HG02973 (cell line): ENCODE measurements around the gene UBL4A.
"Not testable (repeated sequence)": the region's sequence is repeated elsewhere in the genome, so short reads cannot be mapped to it uniquely, and the experiment has no call there.

ENCODE experiments used
- ATAC-seq: cut with Tn5 transposase; IDR thresholded peaks from one replicate; pipeline ENCODE4 v1.9.1; 2021; ENCODE audit warnings: moderate library complexity; ENCODE audit not compliant: unreplicated experiment

UBL4A gene

DNA sequence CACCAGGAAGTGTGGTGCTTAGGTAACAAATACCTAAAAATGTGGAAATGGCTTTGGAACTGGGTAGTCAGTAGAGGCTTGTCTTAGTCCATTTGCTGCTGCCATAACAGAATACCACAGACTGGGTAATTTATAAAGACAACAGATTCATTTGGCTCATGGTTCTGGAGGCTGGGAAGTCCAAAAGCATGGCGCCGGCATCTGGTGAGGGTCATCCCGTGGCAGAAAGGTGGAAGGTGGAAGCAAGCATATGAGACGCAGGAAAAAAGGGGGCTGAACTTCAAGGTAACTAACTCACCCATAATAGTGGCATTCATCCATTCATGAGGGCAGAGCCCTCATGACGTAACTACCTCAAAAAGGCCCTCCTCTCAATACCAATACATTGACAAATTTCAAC, 23.0 kb upstream of the UBL4A start:
- no peak for ATAC-seq

DNA sequence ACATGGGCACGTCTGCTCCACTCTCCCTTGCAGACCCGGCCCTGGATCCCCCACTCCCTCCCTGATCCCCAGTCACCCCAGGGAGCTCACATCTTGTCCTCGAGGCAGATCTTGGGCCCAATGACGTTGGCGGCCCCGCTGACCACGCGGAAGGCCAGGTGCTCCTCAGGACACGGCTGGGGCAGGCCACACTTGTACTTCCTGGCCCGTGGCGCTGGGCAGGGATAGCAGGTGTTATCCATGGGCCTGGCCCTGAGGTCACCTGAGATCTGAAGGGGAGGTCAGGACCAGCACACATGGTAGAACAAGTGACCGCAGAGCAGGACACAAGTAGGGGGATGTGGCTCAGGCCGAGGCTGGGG, 21.9 kb upstream of the UBL4A start:
- no peak for ATAC-seq

DNA sequence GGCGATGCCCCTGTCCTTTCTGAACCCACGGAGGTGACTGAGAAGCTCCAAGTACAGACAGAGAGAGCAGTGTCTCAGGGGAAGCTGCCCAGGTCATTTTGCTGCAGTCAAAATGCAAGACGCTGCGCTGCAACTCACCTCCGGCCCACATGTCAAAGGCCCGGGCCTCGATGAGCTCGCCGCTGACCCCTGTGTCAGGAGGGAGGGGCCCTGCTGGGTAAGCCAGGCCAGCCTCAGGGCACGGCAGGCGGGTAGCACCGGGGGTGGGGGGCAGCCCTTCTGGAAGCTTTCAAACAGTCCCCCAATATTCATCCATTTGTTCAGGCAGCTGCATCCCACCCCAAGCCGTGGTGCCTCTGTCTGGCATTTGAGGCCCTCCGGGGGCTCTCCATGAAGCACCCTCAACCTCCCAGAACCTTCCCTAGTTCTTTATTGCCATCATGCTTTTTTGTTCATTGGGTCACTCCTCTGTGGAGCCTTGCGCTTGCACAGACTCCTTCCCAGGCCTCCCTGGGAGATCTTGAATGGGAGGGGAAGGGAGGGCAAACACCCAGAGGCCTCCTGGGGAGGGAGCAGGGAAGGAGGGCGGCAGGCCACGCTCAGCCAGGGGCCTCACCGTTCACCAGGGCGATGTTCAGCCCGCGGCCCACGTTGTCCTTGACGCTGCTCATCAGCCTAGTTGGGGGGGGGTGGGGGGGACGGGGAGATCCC, 21.4 kb upstream of the UBL4A start:
- ATAC-seq: no peak

DNA sequence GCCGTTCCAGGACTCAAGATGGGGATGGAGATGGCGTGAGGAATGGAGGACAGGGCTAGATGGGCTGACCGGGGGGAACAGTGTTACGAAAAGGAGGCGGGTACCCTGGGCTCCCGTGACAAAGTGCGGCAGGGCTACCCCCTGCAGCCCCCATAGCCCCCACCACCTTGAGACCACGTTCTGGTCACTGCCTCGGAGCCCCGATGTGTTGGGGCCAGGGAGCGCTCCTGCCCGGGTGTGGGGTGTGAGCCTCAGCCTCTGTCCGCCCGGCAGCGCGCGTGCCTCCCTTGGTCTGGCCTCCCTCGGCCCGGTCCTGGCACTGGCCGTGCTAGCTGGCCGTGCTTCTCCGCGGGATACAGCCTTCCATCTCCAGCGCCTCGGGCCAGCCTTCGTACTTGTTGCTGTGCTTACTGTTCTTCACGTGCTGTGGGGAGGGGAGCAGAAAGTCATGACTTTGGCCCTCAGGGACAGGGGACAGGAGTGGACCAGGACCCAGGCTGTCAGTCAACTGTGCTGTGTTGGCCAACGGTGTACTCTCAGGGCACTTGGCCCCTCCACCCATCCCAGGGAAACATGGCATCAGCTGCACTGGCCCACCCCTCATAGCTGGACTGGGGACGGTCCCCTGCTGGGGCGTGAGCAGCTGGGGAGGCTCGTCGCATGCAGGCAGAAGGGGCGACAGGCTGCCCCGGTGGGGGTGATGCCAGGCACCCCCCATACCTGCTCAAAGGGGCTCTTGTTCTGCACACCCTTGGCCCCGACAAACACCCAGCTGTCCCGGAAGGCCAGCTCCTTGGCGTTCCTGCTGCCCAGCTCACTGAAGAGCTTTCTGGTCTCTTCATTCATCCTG, 20.3 kb upstream of the UBL4A start:
- ATAC-seq: no peak

DNA sequence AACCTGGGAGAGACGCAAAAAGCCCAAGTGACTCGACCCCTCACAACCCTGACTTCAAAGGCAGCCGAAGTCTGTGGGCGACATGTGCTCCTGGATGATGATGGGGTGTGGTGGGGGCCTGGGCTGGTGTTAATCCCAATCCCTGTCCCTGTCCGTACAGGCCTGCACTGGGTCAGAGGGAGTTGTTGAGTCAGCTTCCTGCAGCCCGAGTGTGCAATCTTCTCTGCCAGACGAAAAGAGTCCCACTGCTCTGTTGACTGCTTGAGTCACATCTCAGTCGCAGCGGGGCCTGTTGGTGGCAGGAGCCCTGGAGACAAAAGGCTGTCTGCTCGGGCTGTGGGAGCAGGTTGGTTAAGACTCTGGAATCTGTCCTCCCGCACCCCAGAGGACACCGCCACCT, 19.3 kb upstream of the UBL4A start:
- no peak for ATAC-seq

DNA sequence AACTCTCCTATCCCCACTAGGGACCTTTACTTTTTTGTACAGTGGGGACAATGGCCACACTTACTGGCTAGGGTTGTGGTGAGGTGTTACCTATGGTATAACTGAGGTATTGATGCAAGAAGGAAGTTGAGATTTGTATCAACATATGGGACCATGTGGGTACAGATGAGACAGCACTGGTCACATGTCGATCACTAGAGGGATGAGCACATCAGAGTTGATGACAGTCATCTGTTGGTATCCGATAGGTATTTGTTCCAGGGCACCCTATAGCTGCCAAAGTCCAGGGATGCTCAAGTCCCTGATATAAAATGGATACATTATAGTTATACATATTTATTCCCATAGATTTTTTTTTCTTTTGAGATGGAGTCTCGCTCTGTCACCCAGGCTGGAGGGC, 16.6 kb upstream of the UBL4A start:
- ATAC-seq: no peak

DNA sequence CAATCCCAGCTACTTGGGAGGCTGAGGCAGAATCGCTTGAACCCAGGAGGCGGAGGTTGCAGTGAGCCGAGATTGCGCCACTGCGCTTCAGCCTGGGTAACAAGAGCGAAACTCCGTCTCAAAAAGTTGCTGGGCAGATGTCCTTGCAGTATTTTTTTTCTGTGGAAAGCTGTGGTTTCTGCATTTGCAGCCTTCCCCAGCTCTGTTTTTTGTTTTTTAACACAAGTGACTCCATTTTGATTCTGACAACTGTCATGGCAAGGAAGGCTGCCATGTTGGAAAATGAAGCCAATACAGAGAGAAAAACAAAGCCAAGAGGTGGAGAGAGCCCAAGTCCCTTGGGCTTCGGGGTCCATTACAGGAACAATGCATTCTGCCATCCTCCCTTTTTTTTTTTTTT, 15.7 kb upstream of the UBL4A start:
- ATAC-seq: no peak

DNA sequence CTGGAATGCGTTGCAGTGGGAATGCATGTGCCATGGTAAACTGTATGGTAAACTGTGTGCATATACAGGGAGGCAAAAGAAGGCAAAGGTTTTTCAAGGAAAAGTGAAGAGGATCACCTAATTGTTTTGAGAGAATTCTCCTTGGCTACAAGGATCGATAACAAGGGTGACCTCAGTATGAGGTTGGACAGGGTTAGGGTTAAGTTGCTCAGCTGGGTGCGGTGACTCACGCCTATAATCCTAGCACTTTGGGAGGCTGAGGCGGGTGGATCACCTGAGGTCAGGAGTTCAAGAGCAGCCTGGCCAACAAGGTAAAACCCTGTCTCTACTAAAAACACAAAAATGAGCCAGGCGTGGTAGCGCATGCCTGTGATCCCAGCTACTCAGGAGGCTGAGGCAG, 15.0 kb upstream of the UBL4A start:
- ATAC-seq: not testable (repeated sequence)

DNA sequence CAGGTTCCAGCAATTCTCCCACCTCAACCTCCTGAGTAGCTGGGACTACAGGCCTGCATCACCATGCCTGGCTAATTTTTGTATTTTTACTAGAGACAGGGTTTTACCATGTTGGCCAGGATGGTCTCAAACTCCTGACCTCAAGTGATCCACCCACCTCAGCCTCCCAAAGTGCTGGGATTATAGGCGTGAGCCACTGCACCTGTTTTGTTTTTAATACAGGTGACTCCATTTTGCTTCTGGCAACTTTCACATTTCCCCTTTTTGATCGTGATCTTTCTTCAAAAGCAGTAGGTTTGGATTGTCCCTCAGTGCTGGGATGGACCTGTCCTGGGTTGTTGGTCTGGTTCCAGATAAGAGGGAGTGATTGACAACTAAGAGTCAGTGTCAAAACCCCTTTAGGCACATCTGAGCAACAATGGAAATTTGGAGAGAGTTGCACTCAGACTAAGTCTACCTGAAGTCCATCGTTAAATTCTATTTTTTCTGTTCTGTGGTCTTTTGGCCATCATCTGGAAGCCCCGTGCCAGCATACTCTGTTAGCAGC, 10.2 kb upstream of the UBL4A start:
- not testable (repeated sequence) for ATAC-seq

DNA sequence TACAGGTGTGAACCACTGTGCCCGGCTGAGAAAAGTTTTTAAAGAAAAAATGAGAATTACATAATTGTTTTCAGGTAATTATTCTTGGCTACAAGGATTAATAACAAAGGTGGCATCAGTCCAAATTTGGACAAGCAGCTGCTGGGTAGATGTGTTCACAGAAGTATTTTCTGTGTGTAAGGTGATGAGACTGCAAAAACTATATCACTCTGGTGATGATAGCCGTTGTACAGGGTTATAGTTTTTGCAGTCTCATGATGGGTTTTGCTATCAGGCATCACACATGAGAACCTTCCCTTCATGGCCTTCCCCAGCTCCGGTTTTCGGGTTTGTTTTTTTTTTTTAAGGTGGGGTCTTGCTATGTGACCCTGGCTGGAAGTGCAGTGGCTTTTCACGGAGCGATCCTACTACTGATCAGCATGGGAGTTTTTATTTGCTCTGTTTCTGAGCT, 9.1 kb upstream of the UBL4A start:
- ATAC-seq: no peak

DNA sequence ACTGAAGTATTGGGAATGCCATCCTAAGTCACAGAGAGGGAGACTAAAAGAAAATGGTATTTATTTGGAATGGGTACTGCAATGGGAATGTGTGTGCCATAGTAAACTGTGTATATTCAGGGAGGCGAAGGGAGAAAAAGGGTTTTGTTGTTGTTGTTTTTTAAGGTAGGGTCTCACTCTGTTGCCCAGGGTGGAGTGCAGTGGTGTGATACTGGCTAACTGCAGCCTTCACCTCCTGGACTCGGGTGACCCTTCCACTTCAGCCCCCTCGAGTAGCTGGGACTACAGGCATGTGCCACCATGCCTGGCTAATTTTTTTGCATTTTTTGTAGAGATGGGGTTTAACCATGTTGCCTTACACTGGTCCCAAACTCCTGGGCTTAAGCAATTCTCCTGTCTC, 8.3 kb upstream of the UBL4A start:
- ATAC-seq: no peak

DNA sequence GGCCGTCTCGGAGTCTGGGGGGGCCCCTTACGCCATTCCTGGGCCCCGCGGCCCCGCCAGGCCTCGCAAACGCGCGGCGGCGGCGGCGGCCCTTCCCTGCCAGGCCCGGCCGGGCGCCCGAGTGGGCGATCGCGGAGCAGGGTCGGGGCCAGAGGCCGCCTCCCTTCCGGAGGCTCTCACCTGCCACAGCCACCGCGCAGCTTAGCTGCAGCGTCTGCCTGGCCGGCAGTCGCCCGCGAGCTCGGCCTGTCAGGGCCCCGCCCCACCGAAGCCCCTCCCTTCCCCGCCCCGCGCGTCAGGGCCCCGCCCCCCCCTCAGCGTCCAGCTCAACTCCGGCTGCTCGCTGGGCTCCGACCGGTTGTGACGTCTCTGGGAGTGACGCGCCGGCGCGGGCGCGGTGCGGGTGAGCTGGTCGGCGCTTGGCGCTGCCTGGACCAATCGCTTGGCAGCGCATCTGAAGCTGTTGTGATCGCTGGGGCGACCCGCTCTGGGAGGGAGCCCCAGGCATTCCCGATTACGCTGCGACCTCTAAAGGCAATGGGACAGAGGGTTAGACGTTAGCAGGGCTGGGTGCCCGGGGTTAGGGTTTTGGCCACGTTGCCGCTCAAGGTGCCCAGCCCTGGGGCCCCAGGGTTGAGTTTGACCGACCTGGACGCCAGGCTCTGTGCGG, 4.1 kb upstream of the UBL4A start, which contains the start of gene SLC10A3:
TSS of gene SLC10A3 (minus strand) at position 216 of the 670 bp plus-strand sequence. CDS start 1,689 bp downstream, outside the sequence.
- peak; percentile 75 for ATAC-seq

DNA sequence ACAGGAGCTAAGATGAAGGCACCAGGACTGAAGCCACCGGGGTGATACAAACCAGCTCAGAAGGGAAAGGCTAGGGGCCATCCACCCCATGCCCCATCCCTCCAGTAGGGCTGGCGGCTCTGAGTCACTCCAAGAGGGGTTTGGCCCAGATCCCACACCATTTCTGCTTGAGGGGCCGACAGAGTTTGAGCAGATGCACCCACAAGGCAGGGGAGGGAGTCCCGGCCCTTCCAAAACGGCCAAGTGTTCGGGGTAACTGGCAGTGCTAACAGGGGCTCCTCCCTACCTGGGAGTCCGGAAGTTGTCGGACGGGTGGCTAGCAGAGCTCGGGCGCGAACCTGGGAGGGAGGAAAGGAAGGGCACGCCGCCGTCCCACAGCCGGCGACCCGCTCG, 3.6 kb upstream of the UBL4A start:
- peak; percentile 23 for ATAC-seq

DNA sequence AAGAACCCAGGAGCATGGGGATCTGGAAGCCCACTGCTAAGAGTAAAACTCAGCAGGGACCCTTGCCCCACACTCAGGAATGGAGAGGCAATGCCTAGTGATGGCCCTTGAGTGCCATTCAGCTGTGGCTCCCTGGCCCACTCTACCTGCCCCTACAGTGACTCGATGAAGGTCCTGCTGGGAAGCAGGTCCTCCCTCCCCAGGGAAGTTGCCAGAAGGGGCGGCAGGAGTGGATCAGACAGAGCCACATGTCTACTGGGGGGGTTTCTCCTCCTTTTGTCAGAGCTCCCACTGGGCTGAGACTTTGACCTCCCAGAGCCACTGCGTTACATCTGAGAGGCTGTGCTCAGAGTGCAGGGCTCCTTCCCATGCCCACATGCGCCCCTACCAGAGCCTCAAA, 2.8 kb upstream of the UBL4A start:
- ATAC-seq: no peak

DNA sequence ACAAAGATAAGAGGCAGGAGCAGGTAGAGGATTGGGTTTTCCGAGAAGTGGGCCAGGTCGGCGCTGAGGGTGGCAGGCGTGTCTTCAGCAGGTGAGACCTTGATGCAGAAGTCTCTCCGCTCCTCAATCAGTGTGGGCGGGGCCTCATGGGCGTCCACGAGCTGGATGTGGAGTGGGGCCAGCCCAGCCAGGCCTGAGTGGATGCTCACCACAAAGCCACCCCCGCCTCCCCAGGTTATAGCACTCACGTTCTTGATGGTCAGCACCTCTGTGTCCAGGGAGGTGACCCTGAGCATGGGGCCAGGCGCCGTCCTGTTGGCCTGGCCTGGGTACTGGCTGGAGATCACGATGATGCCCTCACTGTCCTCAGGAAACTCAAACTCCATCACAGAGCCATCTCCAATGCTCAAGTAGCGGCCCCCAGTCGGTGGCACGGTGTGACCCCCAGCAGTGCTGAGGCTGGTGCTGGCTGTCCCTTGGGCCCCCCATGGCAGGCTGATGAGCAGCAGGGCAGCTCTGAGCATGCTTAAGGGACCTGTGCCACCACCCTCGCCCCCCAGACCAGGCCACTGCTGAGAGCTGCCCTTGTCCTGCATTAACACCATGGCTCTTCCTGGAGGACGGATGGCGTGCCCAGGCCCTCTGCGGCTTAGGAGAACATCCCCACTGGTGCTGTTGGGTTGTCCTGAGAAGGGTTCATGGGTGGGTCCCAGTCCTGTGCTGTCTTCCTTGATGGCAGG, 2.1 kb upstream of the UBL4A start:
- ATAC-seq: no peak

DNA sequence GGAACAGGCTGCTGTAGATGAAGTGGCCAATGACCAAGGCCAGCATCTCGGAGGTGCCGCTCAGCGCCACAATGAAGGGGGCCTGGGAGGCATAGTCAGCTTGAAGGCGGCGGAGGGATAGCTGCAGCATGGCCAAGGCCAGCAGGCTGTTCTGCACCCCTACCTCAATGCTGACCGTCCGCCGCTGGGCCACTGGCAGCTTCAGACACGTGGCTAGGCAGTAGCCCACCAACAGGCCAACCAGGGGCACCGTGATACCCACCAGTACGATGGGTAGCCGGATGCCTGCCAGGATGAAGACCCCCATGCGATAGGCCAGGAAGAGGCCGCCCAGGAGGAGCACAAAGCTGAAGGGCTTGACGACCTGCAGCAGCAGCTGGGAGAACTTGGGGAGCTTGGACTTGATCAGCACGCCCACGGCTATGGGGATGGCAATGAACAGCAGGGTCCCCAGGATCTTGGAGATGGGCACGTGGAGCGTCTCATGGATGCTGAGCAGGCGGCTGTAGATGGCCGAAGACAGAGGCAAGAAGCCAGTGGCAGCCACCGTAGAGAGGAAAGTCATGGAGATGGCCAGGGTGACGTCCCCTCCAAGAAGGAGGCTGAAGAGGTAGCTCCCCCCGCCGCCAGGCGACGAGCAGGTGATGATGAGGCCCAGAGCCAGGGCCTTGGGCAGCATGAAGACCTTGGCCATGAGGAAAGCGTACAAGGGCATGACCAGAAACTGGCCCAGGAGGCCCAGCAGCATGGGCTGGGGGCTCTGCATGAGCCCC, 1.3 kb upstream of the UBL4A start:
- ATAC-seq: no peak

DNA sequence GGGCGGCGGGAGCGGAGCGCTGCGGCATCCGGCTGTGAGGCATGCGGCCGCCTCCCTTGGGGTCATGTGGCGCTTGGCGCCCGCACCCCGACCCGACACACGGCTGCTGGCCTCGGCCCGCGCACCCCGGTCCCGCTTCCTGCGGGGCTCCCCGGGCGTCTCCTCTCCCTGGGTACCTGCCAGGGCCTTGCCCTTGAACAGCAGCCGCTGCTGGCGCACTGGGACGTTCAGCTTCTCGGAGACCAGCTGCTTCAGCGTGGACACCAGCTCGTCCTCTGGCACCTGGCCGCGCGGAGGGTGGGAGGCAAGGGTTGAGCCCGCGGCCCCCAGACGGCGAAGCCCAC, 391 bp downstream of the UBL4A start:
- no peak for ATAC-seq

DNA sequence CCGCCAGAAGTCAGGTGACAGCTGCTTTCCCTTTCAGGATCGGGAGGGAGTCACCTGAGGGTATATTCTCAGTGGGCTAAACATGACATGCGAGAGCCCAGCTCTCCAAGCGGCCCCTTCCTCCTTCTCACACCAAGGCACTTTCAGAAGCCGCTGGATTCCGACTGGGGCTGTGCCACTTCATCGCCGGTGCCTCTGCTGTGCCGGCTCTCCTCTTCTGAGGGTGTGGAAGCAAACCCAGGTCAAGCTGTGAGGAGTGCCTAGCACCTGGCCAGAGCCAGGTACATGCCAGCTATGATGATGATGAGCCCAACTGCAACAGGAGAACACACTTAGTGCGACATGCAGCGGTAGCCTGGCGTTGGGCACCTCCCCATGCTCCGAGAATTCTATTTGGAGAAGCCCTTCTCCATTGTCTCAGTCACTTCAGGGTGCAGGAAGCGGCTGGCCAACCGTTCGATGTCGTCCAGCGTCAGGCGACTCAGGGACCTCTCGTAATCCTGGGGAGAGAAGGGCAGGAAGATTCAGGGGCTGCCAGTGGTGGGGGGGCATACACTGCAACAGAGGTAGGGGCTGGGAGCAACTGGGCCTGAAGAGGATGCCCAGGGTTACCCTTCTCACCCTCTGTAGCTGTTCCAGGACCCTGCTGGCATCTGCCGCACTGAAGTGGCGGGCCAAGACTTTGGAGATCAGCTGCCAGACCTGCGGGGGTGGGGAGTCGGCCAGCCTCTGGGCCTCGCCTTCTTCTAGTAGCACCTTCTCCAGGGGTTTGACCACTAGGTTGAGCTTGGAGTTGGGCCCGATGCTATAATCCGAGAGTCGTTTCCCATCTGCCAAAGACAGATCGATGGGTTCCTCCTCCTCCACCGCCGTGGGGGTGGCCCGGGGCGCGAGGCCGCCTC, 1.0 kb downstream of the UBL4A start:
- no peak for ATAC-seq
